C4-2B (cell line): ENCODE measurements around the gene PLAU.

Source experiments
- CTCF ChIP-seq: fragments of 450-650 bp; conservative IDR thresholded peaks from 2 replicates; pipeline ENCODE4 v1.5.1; 2017; ENCODE audit warnings: mild to moderate bottlenecking
- ZFX ChIP-seq: fragments of 450-650 bp; IDR thresholded peaks from 2 replicates; pipeline ENCODE4 v1.6.1; 2017

- TF ChIP-seq ZFX (no peak), CTCF (no peak)
Observed at GRCh38 chr10:73964743-73965142, 53.8 kb downstream of the PLAU start.
